ENCODE results near the gene KRT28. TPM values are rescaled to one million over a fixed set of nuclear protein-coding genes. Genes with fewer than 3 reads are reported as not detected.

KRT28 gene
- total and polyA plus RNA-seq, 2 of the 8 experiments (the other 6 are each of a cell fraction or from before 2014, with no cell fraction given): not detected

DNA sequence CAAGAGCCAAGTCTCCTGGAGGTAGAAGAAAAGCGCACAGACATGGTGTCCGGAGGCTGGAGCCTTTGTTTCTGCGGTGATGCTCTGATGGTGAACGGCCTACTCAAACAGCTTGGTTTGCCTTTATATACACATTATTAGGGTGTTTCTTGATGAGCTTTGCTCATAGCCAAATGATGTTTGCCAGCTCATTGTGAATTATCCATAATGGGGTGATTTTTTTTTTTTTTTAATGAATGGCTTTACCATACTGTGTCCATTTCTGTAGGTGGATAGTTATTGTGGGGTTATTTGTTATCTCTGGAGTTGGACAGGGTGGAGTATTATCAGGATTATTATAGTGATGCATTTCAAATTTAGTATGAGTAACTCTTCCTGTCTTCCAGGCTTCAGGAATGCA, 17.3 kb downstream of the KRT28 start, which contains the start of gene KRT27:
TSS of gene KRT27 (minus strand) at position 101 of the 400 bp plus-strand sequence. CDS start at position 44, 57 bp downstream.
- DNase-seq (ENCODE audit: low read depth in 1 of 2, low spot score in 2 of 2) (no peak), FAIRE-seq (no peak)
- Histone ChIP-seq H3K18ac (ENCODE audit: extremely low read depth, low read length) (no peak within 1 kb of the TSS), H2BK120ac (replicated peaks; ENCODE audit: low read depth, low read length) (no peak within 1 kb of the TSS), H2AFZ (ENCODE audit: low read length) (0 out of 2 replicates have a peak within 1 kb of the TSS, but pooled peaks have one; percentile 29), H3K4me1 (replicated peaks in 1 of 4; ENCODE audit: control insufficient read depth in 3 of 4, insufficient read depth in 4 of 4, low read length in 3 of 4) (no peaks in the 10 kb centered on the region), H3K27me3 (replicated peaks in 1 of 4; ENCODE audit: control insufficient read depth in 3 of 4, extremely low read depth in 1 of 4, insufficient read depth in 3 of 4, low read length in 3 of 4) (peaks cover 0 to 3% (median 1%) of the 10 kb centered on the region in 4 experiments; a peak in 3 of 7 replicates), H2BK20ac (ENCODE audit: low read length) (no peak within 1 kb of the TSS), H2BK15ac (ENCODE audit: low read length) (no peak within 1 kb of the TSS), H3K4me3 (ENCODE audit: extremely low read depth in 1 of 4, insufficient read depth in 2 of 4, low read depth in 3 of 4, low read length in 4 of 4) (no peak within 1 kb of the TSS), H3K79me2 (ENCODE audit: control insufficient read depth in 1 of 2, insufficient read depth in 2 of 2, low read length in 2 of 2) (no peaks in the 10 kb centered on the region), H2AK5ac (ENCODE audit: low read depth, low read length) (no peak within 1 kb of the TSS), H4K91ac (replicated peaks; ENCODE audit: insufficient read length, low read length) (no peak within 1 kb of the TSS), H4K8ac (ENCODE audit: extremely low read depth, insufficient read depth, low read length) (peak within 1 kb of the TSS; percentile 53; the same call in 1 of the 2 replicates), H3K79me1 (ENCODE audit: low read depth, low read length) (no peaks in the 10 kb centered on the region), H4K20me1 (replicated peaks in 1 of 2; ENCODE audit: control insufficient read depth in 1 of 2, insufficient read depth in 2 of 2, low read length in 2 of 2) (no peaks in the 10 kb centered on the region), H2BK12ac (ENCODE audit: low read depth, low read length) (no peak within 1 kb of the TSS), H3K23me2 (ENCODE audit: low read depth, low read length) (no peaks in the 10 kb centered on the region), H4K5ac (ENCODE audit: insufficient read length, low read depth, low read length) (no peak within 1 kb of the TSS), H3K4me2 (ENCODE audit: insufficient read depth in 1 of 2, low read depth in 2 of 2, low read length in 2 of 2) (no peak within 1 kb of the TSS), H3K36me3 (ENCODE audit: control insufficient read depth in 2 of 4, insufficient read depth in 4 of 4, low read length in 3 of 4) (no peaks in the 10 kb centered on the region), H3K56ac (replicated peaks; ENCODE audit: insufficient read length, low read depth, low read length) (no peak within 1 kb of the TSS), H3K14ac (ENCODE audit: insufficient read length) (no peak within 1 kb of the TSS), H3K9me3 (ENCODE audit: insufficient read depth in 2 of 2, low read depth in 1 of 2, low read length in 1 of 2) (no peaks in the 10 kb centered on the region), H3K23ac (ENCODE audit: insufficient read length) (no peak within 1 kb of the TSS), H2BK5ac (ENCODE audit: low read depth, low read length) (no peak within 1 kb of the TSS), H3K9ac (replicated peaks in 1 of 4; ENCODE audit: extremely low read depth in 1 of 4, low read depth in 3 of 4, low read length in 3 of 4) (no peak within 1 kb of the TSS), H3K4ac (replicated peaks; ENCODE audit: insufficient read length, low read depth, low read length) (no peak within 1 kb of the TSS), H3K27ac (ENCODE audit: low read depth, low read length) (no peak within 1 kb of the TSS)
- POLR2A ChIA-PET (ENCODE audit: partially characterized antibody): no interaction called here
- WGBS, 2 experiments (ENCODE audit: extremely low coverage in 1 of 2, insufficient coverage in 1 of 2, insufficient read length in 1 of 2, insufficient replicate concordance in 2 of 2, low coverage in 1 of 2, low lambda C conversion rate in 2 of 2, missing lambda C conversion rate in 1 of 2): 83% methylated on average over 4 of the region's 4 CpGs; no CpG with 5 or more reads in 1 of the 2 experiments
- no peak for TF ChIP-seq SP1 (IDR thresholded peaks at IDR 0.05; ENCODE audit: low read depth, low read length)
- TF ChIP-seq RNF2 (IDR thresholded peaks at IDR 0.05; ENCODE audit: borderline replicate concordance, low read depth, low read length, missing control alignments, poor library complexity, severe bottlenecking): no peak
- TF ChIP-seq SP4 (IDR thresholded peaks at IDR 0.05; ENCODE audit: low read length): no peak
- TF ChIP-seq SIRT6 (IDR thresholded peaks at IDR 0.05; ENCODE audit: low read length): no peak
- CTCF ChIA-PET (ENCODE audit: partially characterized antibody): interaction anchor here (0.6 kb wide), 1 partner anchor 13 kb away, joined by 4 read pairs; no protein-coding TSS in a partner anchor
